ENCODE data around the gene TRIM2.

GRCh38 chr4:153234885-153235284 lies 30.6 kb downstream of the TRIM2 start:
- TF ChIP-seq GABPA (IDR thresholded peaks at IDR 0.05; ENCODE audit: borderline replicate concordance, insufficient read depth, low read length) (no peak), CTCF (IDR thresholded peaks at IDR 0.05; ENCODE audit: control extremely low read depth in 1 of 3, insufficient read depth in 1 of 3, low read depth in 1 of 3, low read length in 3 of 3) (no peak), BACH1 (IDR thresholded peaks at IDR 0.05; ENCODE audit: low read length) (no peak), CREB1 (IDR thresholded peaks at IDR 0.05) (no peak)
